A549 treated with AZD9567 at 1 μM for 4 hours (cell line): ENCODE measurements around the gene C4orf36. TPM values are rescaled to one million over a fixed set of nuclear protein-coding genes. Genes with fewer than 3 reads are reported as not detected.

Source experiments
- total RNA-seq: library from RNA; stranded (reverse); fragments of 200-300 nt; extraction: Qiagen RNA extraction; gene quantifications from 5 replicates; pipeline ENCODE4 v1.2.3, GENCODE V29; 2022; ENCODE audit not compliant: insufficient read depth

The C4orf36 gene
- 0.75 to 3.7 TPM (median 1.2 TPM) in 5 replicates for total RNA-seq

GRCh38 chr4:86891762-86892635 lies at the start of gene C4orf36:
C4orf36 (minus strand) TSS chr4:86892422; CDS start chr4:86891520, 902 bp downstream.

DNA sequence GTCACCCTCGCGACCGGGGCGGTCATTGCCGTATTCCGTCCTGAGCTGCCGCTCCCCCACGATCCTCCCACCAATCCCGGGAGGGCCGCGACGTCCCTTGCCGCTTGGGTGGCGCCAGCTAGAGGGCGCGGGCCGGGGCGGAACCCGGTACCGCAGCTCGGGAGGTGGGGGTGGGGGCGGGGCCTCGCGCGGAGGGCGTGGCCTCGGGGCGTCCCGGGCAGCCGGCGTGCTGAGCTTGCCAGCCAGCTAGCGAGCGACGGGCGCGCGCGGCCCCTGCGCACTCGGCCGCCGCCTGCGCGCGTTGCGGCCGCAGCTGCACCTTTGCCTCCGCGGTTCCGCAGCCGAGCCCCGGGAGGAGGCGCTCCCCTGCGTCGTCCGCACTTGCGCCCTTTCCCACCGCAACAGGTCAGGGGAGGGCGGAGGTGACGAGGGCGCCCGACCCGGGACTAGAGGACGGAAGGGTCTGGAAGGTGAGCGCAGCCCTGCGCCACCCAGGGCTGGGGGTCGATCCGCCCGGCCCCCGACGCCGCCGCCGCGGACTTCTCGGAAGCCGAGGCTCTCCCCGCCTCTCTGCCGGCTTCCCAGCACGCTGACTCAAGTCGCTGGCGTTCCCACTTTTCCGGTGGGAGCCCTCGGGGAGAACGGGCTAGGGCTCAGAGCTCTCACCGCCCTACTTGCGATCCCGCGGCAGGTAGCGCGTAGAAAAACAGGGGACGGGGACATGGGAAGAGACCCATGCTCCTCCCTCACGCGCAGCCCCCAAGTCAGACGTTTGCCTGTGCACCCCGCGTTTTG lies 42.7 kb upstream of the C4orf36 start, which contains the start of gene AFF1:
Gene AFF1 (plus strand): TSS at position 241 of the 795 bp plus-strand sequence. CDS start 13,523 bp downstream, outside the sequence.

GRCh38 chr4:86848732-86849619 lies 43.2 kb downstream of the C4orf36 start, which contains the start of gene SLC10A6:
SLC10A6 (minus strand) TSS chr4:86849384; CDS start chr4:86849115, 269 bp downstream.

Other genes with a start within 250 kb of the C4orf36 start
- not detected in 5 replicates for gene SLC10A6, start 43.0 kb downstream of the C4orf36 start, total RNA-seq
- gene AFF1, start 42.6 kb upstream of the C4orf36 start, total RNA-seq: 7.8 to 11.1 TPM (median 10.9 TPM) in 5 replicates